ENCODE results near the gene VENTX.

VENTX gene

GRCh38 chr10:133278577-133279265, 41.1 kb downstream of the VENTX start:
- no peak for TF ChIP-seq CTCF (IDR thresholded peaks at IDR 0.05; ENCODE audit: insufficient read depth, missing control alignments)
- DNase-seq (ENCODE audit: insufficient read length, low spot score) (no peak), FAIRE-seq (no peak)

GRCh38 chr10:133279326-133280226, 41.9 kb downstream of the VENTX start:
- DNase-seq (ENCODE audit: insufficient read length, low spot score) (no peak), FAIRE-seq (no peak)
- TF ChIP-seq CTCF (IDR thresholded peaks at IDR 0.05; ENCODE audit: insufficient read depth, missing control alignments): no peak

GRCh38 chr10:133280391-133281059, 42.9 kb downstream of the VENTX start:
- no peak for FAIRE-seq
- no peak for TF ChIP-seq CTCF (IDR thresholded peaks at IDR 0.05; ENCODE audit: insufficient read depth, missing control alignments)
- no peak for DNase-seq (ENCODE audit: insufficient read length, low spot score)

- DNase-seq (ENCODE audit: insufficient read length, low spot score): no peak
- no peak for TF ChIP-seq CTCF (IDR thresholded peaks at IDR 0.05; ENCODE audit: insufficient read depth, missing control alignments)
- FAIRE-seq: no peak
Observed at GRCh38 chr10:133281084-133281483, 43.4 kb downstream of the VENTX start.

- TF ChIP-seq CTCF (IDR thresholded peaks at IDR 0.05; ENCODE audit: insufficient read depth, missing control alignments): no peak
- FAIRE-seq: no peak
- DNase-seq (ENCODE audit: insufficient read length, low spot score): no peak
Observed at GRCh38 chr10:133281628-133282372, 44.1 kb downstream of the VENTX start.

- DNase-seq (ENCODE audit: insufficient read length, low spot score): no peak
- no peak for TF ChIP-seq CTCF (IDR thresholded peaks at IDR 0.05; ENCODE audit: insufficient read depth, missing control alignments)
- no peak for FAIRE-seq
Observed at GRCh38 chr10:133282846-133283390, 45.3 kb downstream of the VENTX start.
